ENCODE data around the gene MMP8. TPM values are rescaled to one million over a fixed set of nuclear protein-coding genes. Genes with fewer than 3 reads are reported as not detected.

MMP8 gene
- total and polyA plus RNA-seq, 11 donors, result 0.10 to 1.6 (median 0.44) TPM; not detected in 4

- peaks cover 0 to 4% (median 0%) of the 10 kb centered on the region in 12 donors for H3K9me3 ChIP-seq
- peaks cover 0 to 10% (median 0%) of the 10 kb centered on the region in 9 donors for H3K27me3 ChIP-seq
- no peak for TF ChIP-seq POLR2A (IDR thresholded peaks at IDR 0.05)
- TF ChIP-seq CTCF (IDR thresholded peaks at IDR 0.05), result no peak
- intact Hi-C loops (cut with DNase I), result no loop called here
- H3K4me3 ChIP-seq, result no peak overlapping the region
- peaks cover 0 to 6% (median 0%) of the 10 kb centered on the region in 12 donors for H3K4me1 ChIP-seq
- no peak overlapping the region for H3K27ac ChIP-seq
- H3K36me3 ChIP-seq, result no peaks in the 10 kb centered on the region
- ATAC-seq (peak in 3 of 4 donors; percentile 43 to 85 (median 62)), DNase-seq (peak in 1 of 5 donors; percentile 26)
- 51 to 75% (median 65%) methylated on average over 1 of the region's 1 CpG for WGBS, 4 donors
Measured at GRCh38 chr11:102680945-102681344, 43.8 kb downstream of the MMP8 start.

- Histone ChIP-seq H3K36me3 (no peaks in the 10 kb centered on the region), H3K9me3 (no peaks in the 10 kb centered on the region), H3K4me1 (peaks cover 0 to 6% (median 0%) of the 10 kb centered on the region in 12 donors), H3K27ac (no peak overlapping the region), H3K27me3 (peaks cover 0 to 10% (median 0%) of the 10 kb centered on the region in 9 donors), H3K4me3 (no peak overlapping the region)
- intact Hi-C loops (cut with DNase I), result no loop called here
- no peak for ATAC-seq
- TF ChIP-seq POLR2A (IDR thresholded peaks at IDR 0.05) (no peak), CTCF (IDR thresholded peaks at IDR 0.05) (no peak)
- DNase-seq, result no peak
- WGBS, 4 donors, result 67 to 83% (median 71%) methylated on average over 2 of the region's 2 CpGs
Measured at GRCh38 chr11:102678022-102678421, 46.7 kb downstream of the MMP8 start.

- Histone ChIP-seq H3K27ac (no peak overlapping the region), H3K4me1 (peaks cover 0 to 2% (median 0%) of the 10 kb centered on the region in 12 donors), H3K27me3 (peaks cover 0 to 3% (median 0%) of the 10 kb centered on the region in 9 donors), H3K9me3 (no peaks in the 10 kb centered on the region), H3K4me3 (no peak overlapping the region), H3K36me3 (no peaks in the 10 kb centered on the region)
- DNase-seq (no peak), ATAC-seq (no peak)
- intact Hi-C loops (cut with DNase I), result no loop called here
- WGBS, 4 donors, result 69 to 75% (median 72%) methylated on average over 2 of the region's 2 CpGs
- TF ChIP-seq CTCF (IDR thresholded peaks at IDR 0.05) (no peak), POLR2A (IDR thresholded peaks at IDR 0.05) (no peak)
Measured at GRCh38 chr11:102676084-102676483, 48.7 kb downstream of the MMP8 start.

- Histone ChIP-seq H3K27me3 (no peaks in the 10 kb centered on the region), H3K4me1 (no peaks in the 10 kb centered on the region), H3K27ac (no peak overlapping the region), H3K4me3 (no peak overlapping the region), H3K36me3 (no peaks in the 10 kb centered on the region), H3K9me3 (no peaks in the 10 kb centered on the region)
- ATAC-seq (no peak), DNase-seq (no peak)
- intact Hi-C loops (cut with DNase I), result loop anchor here in 5 of 10 donors (5.0 to 10.0 kb wide), 5 partner anchors 325 to 385 kb away; partner anchors contain the start of gene BIRC2 (in 1 of the 5)
- TF ChIP-seq CTCF (IDR thresholded peaks at IDR 0.05), result no peak
- TF ChIP-seq POLR2A (IDR thresholded peaks at IDR 0.05), result no peak
- 70 to 75% (median 72%) methylated on average over 3 of the region's 3 CpGs for WGBS, 4 donors
Measured at GRCh38 chr11:102669664-102670063, 55.1 kb downstream of the MMP8 start.

Measured in heart left ventricle (tissue), 16 donors.